BJ (cell line): ENCODE data around the gene SRPRA. TPM values are rescaled to one million over a fixed set of nuclear protein-coding genes. Genes with fewer than 3 reads are reported as not detected.

Experiments used
- CTCF ChIA-PET: fragments of 350-600 bp; formaldehyde crosslinking; extraction: SDS; loops from one replicate; lab custom pipeline; 2021; ENCODE audit warnings: antibody characterized with exemption, inconsistent platforms; lab: Yijun Ruan, JAX
- POLR2A ChIA-PET: fragments of 300-600 bp; sonication (Branson Sonifier 250); formaldehyde crosslinking; extraction: SDS; loops from one replicate; lab custom pipeline; 2021; ENCODE audit warnings: antibody characterized with exemption; lab: Charles Lee
- DNase-seq: peaks from one replicate; pipeline ENCODE4 v3.0.0-alpha.2; 2011; ENCODE audit warnings: low read depth
- H3K27me3 ChIP-seq: 2 replicates; pipeline ENCODE4 v1.6.0; 2011; ENCODE audit warnings: low read length; ENCODE audit not compliant: control insufficient read depth, insufficient read depth
- H3K36me3 ChIP-seq: 2 replicates; pipeline ENCODE4 v1.5.1; 2011; ENCODE audit warnings: low read length; ENCODE audit not compliant: control insufficient read depth, insufficient read depth
- H3K4me3 ChIP-seq: 2 replicates; pipeline ENCODE4 v1.5.1; 2011; ENCODE audit warnings: low read depth, mild to moderate bottlenecking, control low read depth, low read length
- CTCF ChIP-seq: IDR thresholded peaks from 2 replicates; pipeline ENCODE4 v1.5.1; 2011; ENCODE audit warnings: low read depth, mild to moderate bottlenecking, control low read depth, inconsistent platforms, low read length, moderate library complexity; ENCODE audit not compliant: insufficient read depth
- polyA plus RNA-seq: library from polyadenylated mRNA; depleted of rRNA; stranded (reverse); fragments of >200 nt; gene quantifications from 2 replicates; pipeline ENCODE4 v1.2.3, GENCODE V29; 2011

Gene SRPRA
- polyA plus RNA-seq, 1 experiment = 181 TPM

- no peak for TF ChIP-seq CTCF
- peaks cover 7% of the 10 kb centered on the region; the same call in 1 of the 2 replicates for H3K36me3 ChIP-seq
- H3K27me3 ChIP-seq = no peaks in the 10 kb centered on the region
- no peak overlapping the region for H3K4me3 ChIP-seq
- DNase-seq = peak; percentile 62
- CTCF ChIA-PET = no interaction called here
- POLR2A ChIA-PET = no interaction called here
Observed at GRCh38 chr11:126284829-126285228, 16.1 kb upstream of the SRPRA start.

- ChIA-PET CTCF (interaction anchor here (0.6 to 1.3 kb wide), 3 partner anchors 10 to 18 kb away, joined by 3 to 4 read pairs (median 4); no protein-coding TSS in a partner anchor), POLR2A (no interaction called here)
- TF ChIP-seq CTCF = no peak
- no peaks in the 10 kb centered on the region for H3K27me3 ChIP-seq
- peak within 1 kb of the TSS; percentile 74 for H3K4me3 ChIP-seq
- DNase-seq = no peak
- H3K36me3 ChIP-seq = peaks cover 3% of the 10 kb centered on the region; the same call in 1 of the 2 replicates
Observed at GRCh38 chr11:126282736-126283591, 14.3 kb upstream of the SRPRA start, which contains the start of gene TIRAP. Gene TIRAP (plus strand): TSS chr11:126283093. CDS start chr11:126290895, 7,802 bp downstream.

- no peaks in the 10 kb centered on the region for H3K27me3 ChIP-seq
- H3K4me3 ChIP-seq = peak overlapping the region; percentile 74
- H3K36me3 ChIP-seq = peaks cover 3% of the 10 kb centered on the region
- ChIA-PET POLR2A (no interaction called here), CTCF (interaction anchor here (1.2 kb wide), 1 partner anchor 13 kb away, joined by 4 read pairs; no protein-coding TSS in a partner anchor)
- DNase-seq = no peak
- TF ChIP-seq CTCF = no peak
Observed at GRCh38 chr11:126282361-126282735, 13.7 kb upstream of the SRPRA start.

- ChIA-PET POLR2A (interaction anchor here (0.6 to 0.7 kb wide), 2 partner anchors 50 to 54 kb away, joined by 3 read pairs; no protein-coding TSS in a partner anchor), CTCF (interaction anchor here (1.2 kb wide), 1 partner anchor 12 kb away, joined by 4 read pairs; no protein-coding TSS in a partner anchor)
- peaks cover under 1% of the 10 kb centered on the region for H3K36me3 ChIP-seq
- no peak for TF ChIP-seq CTCF
- no peaks in the 10 kb centered on the region for H3K27me3 ChIP-seq
- no peak overlapping the region for H3K4me3 ChIP-seq
- no peak for DNase-seq
Observed at GRCh38 chr11:126281666-126282175, 13.0 kb upstream of the SRPRA start.

- Histone ChIP-seq H3K27me3 (no peaks in the 10 kb centered on the region), H3K36me3 (no peaks in the 10 kb centered on the region; the same call in none of the 2 replicates), H3K4me3 (no peak overlapping the region)
- no peak for TF ChIP-seq CTCF
- POLR2A ChIA-PET = interaction anchor here (0.6 to 0.7 kb wide), 2 partner anchors 51 to 54 kb away, joined by 3 read pairs; no protein-coding TSS in a partner anchor
- CTCF ChIA-PET = no interaction called here
- no peak for DNase-seq
Observed at GRCh38 chr11:126281245-126281644, 12.6 kb upstream of the SRPRA start.
